ENCODE measurements around the gene CTXN2.
A peak's percentile ranks its signal among the peaks of the same experiment; 100 is the strongest.

GRCh38 chr15:48177766-48178647 is 13.5 kb upstream of the CTXN2 start, which contains the start of gene MYEF2:
- no peak for TF ChIP-seq CTCF (IDR thresholded peaks at IDR 0.05)
- no peak for TF ChIP-seq POLR2A (IDR thresholded peaks at IDR 0.05)
- peak; percentile 39 to 53 (median 45) for TF ChIP-seq POLR2AphosphoS5 (IDR thresholded peaks at IDR 0.05)
- no peak for TF ChIP-seq EP300 (IDR thresholded peaks at IDR 0.05)
